ENCODE results near the gene LIN52. TPM values are rescaled to one million over a fixed set of nuclear protein-coding genes. Genes with fewer than 3 reads are reported as not detected.

The LIN52 gene
- total RNA-seq, 1 experiment from 2014 or later, result 10.6 TPM

DNA sequence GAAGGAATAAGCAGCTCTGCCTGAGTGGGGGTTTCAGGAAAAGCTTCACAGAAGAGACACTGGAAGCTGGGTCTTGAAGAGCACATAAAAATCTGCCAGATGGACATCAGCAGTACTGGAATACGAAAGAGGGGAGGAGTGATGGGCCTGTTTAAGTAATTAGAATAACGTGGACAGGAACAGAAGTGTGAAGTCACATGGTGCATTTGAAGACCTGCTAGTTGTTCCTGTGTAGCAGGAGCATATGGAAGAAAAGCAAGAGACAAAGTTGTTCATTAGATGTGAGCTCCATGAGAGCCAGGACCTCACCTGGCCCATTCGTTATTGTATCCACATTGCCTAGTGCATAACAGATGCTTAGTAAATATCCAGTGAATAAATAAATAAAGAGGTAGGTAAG lies 85.2 kb downstream of the LIN52 start (continued):
- TF ChIP-seq, protein P1, sequence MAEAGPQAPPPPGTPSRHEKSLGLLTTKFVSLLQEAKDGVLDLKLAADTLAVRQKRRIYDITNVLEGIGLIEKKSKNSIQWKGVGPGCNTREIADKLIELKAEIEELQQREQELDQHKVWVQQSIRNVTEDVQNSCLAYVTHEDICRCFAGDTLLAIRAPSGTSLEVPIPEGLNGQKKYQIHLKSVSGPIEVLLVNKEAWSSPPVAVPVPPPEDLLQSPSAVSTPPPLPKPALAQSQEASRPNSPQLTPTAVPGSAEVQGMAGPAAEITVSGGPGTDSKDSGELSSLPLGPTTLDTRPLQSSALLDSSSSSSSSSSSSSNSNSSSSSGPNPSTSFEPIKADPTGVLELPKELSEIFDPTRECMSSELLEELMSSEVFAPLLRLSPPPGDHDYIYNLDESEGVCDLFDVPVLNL (CRISPR knock-in tag; IDR thresholded peaks at IDR 0.05; ENCODE audit: borderline replicate concordance, low read depth), result no peak
- TF ChIP-seq TCF7 (CRISPR knock-in tag; IDR thresholded peaks at IDR 0.05; ENCODE audit: low read depth) (no peak), IRF2 (CRISPR knock-in tag; IDR thresholded peaks at IDR 0.05; ENCODE audit: borderline replicate concordance, low read depth) (no peak), SOX15 (CRISPR knock-in tag; IDR thresholded peaks at IDR 0.05) (no peak), PRRX2 (CRISPR knock-in tag; IDR thresholded peaks at IDR 0.05) (no peak), ZNF423 (CRISPR knock-in tag; IDR thresholded peaks at IDR 0.05) (no peak)
- TF ChIP-seq, protein P2, sequence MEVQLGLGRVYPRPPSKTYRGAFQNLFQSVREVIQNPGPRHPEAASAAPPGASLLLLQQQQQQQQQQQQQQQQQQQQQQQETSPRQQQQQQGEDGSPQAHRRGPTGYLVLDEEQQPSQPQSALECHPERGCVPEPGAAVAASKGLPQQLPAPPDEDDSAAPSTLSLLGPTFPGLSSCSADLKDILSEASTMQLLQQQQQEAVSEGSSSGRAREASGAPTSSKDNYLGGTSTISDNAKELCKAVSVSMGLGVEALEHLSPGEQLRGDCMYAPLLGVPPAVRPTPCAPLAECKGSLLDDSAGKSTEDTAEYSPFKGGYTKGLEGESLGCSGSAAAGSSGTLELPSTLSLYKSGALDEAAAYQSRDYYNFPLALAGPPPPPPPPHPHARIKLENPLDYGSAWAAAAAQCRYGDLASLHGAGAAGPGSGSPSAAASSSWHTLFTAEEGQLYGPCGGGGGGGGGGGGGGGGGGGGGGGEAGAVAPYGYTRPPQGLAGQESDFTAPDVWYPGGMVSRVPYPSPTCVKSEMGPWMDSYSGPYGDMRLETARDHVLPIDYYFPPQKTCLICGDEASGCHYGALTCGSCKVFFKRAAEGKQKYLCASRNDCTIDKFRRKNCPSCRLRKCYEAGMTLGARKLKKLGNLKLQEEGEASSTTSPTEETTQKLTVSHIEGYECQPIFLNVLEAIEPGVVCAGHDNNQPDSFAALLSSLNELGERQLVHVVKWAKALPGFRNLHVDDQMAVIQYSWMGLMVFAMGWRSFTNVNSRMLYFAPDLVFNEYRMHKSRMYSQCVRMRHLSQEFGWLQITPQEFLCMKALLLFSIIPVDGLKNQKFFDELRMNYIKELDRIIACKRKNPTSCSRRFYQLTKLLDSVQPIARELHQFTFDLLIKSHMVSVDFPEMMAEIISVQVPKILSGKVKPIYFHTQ (CRISPR knock-in tag; IDR thresholded peaks at IDR 0.05), result no peak
- TF ChIP-seq, protein P3, sequence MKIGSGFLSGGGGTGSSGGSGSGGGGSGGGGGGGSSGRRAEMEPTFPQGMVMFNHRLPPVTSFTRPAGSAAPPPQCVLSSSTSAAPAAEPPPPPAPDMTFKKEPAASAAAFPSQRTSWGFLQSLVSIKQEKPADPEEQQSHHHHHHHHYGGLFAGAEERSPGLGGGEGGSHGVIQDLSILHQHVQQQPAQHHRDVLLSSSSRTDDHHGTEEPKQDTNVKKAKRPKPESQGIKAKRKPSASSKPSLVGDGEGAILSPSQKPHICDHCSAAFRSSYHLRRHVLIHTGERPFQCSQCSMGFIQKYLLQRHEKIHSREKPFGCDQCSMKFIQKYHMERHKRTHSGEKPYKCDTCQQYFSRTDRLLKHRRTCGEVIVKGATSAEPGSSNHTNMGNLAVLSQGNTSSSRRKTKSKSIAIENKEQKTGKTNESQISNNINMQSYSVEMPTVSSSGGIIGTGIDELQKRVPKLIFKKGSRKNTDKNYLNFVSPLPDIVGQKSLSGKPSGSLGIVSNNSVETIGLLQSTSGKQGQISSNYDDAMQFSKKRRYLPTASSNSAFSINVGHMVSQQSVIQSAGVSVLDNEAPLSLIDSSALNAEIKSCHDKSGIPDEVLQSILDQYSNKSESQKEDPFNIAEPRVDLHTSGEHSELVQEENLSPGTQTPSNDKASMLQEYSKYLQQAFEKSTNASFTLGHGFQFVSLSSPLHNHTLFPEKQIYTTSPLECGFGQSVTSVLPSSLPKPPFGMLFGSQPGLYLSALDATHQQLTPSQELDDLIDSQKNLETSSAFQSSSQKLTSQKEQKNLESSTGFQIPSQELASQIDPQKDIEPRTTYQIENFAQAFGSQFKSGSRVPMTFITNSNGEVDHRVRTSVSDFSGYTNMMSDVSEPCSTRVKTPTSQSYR (CRISPR knock-in tag; IDR thresholded peaks at IDR 0.05), result no peak

DNA sequence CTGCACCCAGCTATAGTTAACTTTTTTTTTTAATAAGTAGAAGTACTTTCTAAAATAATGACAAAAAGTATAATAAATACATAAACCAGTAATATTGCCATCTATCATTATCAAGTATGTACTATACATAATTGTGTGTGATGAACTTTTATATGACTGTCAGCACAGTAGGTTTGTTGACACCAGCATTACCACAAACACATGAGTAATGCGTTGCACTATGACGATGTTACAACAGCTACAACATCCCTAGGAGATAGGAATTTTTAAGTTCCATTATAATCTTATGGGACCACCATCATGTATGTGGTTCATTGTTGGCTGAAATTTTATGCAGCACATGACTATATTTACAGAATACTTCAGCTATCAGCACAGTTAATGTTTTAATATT lies 91.6 kb downstream of the LIN52 start:
- ATAC-seq (no peak), DNase-seq (ENCODE audit: low spot score) (no peak)
- Mint-ChIP-seq H3K27ac (no peak overlapping the region), H3K4me3 (no peak overlapping the region), H3K27me3 (ENCODE audit: low read depth) (no peaks in the 10 kb centered on the region), H3K9me3 (no peaks in the 10 kb centered on the region; the same call in 1 of the 2 replicates), H3K4me1 (no peaks in the 10 kb centered on the region), H3K36me3 (no peaks in the 10 kb centered on the region)
- no peak for TF ChIP-seq TEAD4 (CRISPR knock-in tag; IDR thresholded peaks at IDR 0.05)
- TF ChIP-seq ZNF121 (CRISPR knock-in tag; IDR thresholded peaks at IDR 0.05), result no peak
- no peak for TF ChIP-seq JAZF1 (CRISPR knock-in tag; IDR thresholded peaks at IDR 0.05)
- TF ChIP-seq ZNF317 (CRISPR knock-in tag; IDR thresholded peaks at IDR 0.05; ENCODE audit: borderline replicate concordance, low read depth), result no peak
- TF ChIP-seq TEAD1 (CRISPR knock-in tag; IDR thresholded peaks at IDR 0.05), result no peak
- TF ChIP-seq, protein P4, sequence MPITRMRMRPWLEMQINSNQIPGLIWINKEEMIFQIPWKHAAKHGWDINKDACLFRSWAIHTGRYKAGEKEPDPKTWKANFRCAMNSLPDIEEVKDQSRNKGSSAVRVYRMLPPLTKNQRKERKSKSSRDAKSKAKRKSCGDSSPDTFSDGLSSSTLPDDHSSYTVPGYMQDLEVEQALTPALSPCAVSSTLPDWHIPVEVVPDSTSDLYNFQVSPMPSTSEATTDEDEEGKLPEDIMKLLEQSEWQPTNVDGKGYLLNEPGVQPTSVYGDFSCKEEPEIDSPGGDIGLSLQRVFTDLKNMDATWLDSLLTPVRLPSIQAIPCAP (CRISPR knock-in tag; IDR thresholded peaks at IDR 0.05), result no peak
- no peak for TF ChIP-seq GRHL2 (CRISPR knock-in tag; IDR thresholded peaks at IDR 0.05; ENCODE audit: insufficient replicate concordance, severe bottlenecking)
- TF ChIP-seq ELF4 (CRISPR knock-in tag; IDR thresholded peaks at IDR 0.05; ENCODE audit: low read depth), result no peak
- TF ChIP-seq NR3C1 (CRISPR knock-in tag; conservative IDR thresholded peaks at IDR 0.05; ENCODE audit: low read depth), result no peak
- POLR2A ChIA-PET, result no interaction called here
- CTCF ChIA-PET, result no interaction called here

DNA sequence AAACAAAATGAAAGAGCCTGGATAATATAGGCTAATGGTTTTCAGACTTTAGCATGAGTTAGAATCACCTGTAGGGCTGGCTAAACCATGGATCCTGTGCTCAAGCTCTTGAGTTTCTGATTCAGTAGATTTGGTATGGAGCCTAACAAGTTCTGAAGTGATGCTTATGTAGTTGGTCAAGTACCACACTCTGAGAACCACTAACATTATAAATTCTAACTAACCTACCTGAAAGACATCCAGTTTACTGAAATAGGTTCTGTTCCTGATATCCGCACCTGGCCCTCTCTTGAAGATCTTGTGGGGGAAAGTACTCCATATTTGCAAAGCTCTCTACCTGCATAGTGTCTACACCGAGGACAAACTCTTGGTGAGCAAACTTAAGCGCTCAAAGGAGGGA lies 95.1 kb downstream of the LIN52 start:
- ATAC-seq, result no peak
- CTCF ChIA-PET, result no interaction called here
- TF ChIP-seq, protein P5, sequence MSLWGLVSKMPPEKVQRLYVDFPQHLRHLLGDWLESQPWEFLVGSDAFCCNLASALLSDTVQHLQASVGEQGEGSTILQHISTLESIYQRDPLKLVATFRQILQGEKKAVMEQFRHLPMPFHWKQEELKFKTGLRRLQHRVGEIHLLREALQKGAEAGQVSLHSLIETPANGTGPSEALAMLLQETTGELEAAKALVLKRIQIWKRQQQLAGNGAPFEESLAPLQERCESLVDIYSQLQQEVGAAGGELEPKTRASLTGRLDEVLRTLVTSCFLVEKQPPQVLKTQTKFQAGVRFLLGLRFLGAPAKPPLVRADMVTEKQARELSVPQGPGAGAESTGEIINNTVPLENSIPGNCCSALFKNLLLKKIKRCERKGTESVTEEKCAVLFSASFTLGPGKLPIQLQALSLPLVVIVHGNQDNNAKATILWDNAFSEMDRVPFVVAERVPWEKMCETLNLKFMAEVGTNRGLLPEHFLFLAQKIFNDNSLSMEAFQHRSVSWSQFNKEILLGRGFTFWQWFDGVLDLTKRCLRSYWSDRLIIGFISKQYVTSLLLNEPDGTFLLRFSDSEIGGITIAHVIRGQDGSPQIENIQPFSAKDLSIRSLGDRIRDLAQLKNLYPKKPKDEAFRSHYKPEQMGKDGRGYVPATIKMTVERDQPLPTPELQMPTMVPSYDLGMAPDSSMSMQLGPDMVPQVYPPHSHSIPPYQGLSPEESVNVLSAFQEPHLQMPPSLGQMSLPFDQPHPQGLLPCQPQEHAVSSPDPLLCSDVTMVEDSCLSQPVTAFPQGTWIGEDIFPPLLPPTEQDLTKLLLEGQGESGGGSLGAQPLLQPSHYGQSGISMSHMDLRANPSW (CRISPR knock-in tag; conservative IDR thresholded peaks at IDR 0.05; ENCODE audit: low read depth), result no peak
- no peak for TF ChIP-seq JUN (CRISPR knock-in tag; IDR thresholded peaks at IDR 0.05)
- TF ChIP-seq FOXJ3 (CRISPR knock-in tag; IDR thresholded peaks at IDR 0.05; ENCODE audit: borderline replicate concordance), result no peak
- TF ChIP-seq ETV6 (CRISPR knock-in tag; IDR thresholded peaks at IDR 0.05), result no peak
- TF ChIP-seq ZNF416 (CRISPR knock-in tag; IDR thresholded peaks at IDR 0.05), result no peak
- no peak for TF ChIP-seq ELF4 (CRISPR knock-in tag; IDR thresholded peaks at IDR 0.05; ENCODE audit: low read depth)
- TF ChIP-seq TCF7 (CRISPR knock-in tag; IDR thresholded peaks at IDR 0.05; ENCODE audit: low read depth), result no peak
- TF ChIP-seq ZNF317 (CRISPR knock-in tag; IDR thresholded peaks at IDR 0.05; ENCODE audit: borderline replicate concordance, low read depth), result no peak
- TF ChIP-seq, protein P6, sequence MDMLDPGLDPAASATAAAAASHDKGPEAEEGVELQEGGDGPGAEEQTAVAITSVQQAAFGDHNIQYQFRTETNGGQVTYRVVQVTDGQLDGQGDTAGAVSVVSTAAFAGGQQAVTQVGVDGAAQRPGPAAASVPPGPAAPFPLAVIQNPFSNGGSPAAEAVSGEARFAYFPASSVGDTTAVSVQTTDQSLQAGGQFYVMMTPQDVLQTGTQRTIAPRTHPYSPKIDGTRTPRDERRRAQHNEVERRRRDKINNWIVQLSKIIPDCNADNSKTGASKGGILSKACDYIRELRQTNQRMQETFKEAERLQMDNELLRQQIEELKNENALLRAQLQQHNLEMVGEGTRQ (CRISPR knock-in tag; IDR thresholded peaks at IDR 0.05), result no peak
- TF ChIP-seq, protein P7, sequence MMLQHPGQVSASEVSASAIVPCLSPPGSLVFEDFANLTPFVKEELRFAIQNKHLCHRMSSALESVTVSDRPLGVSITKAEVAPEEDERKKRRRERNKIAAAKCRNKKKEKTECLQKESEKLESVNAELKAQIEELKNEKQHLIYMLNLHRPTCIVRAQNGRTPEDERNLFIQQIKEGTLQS (CRISPR knock-in tag; conservative IDR thresholded peaks at IDR 0.05), result no peak

More for the DNA sequence above, 95.1 kb downstream of the LIN52 start:
- POLR2A ChIA-PET, result no interaction called here
- Mint-ChIP-seq H3K36me3 (no peaks in the 10 kb centered on the region), H3K4me3 (no peak overlapping the region), H3K27ac (no peak overlapping the region), H3K27me3 (ENCODE audit: low read depth) (no peaks in the 10 kb centered on the region), H3K4me1 (no peaks in the 10 kb centered on the region), H3K9me3 (no peaks in the 10 kb centered on the region; the same call in 1 of the 2 replicates)
- DNase-seq (ENCODE audit: low spot score), result no peak
